Activated CD4-positive, alpha-beta T cell treated with anti-CD3 and anti-CD28 coated beads, Interleukin-2, amount 10 ng/mL, durations not matched to agents 24 days and 14 days (primary cell): ENCODE results near the gene SKOR1. TPM values are rescaled to one million over a fixed set of nuclear protein-coding genes. Genes with fewer than 3 reads are reported as not detected.

Experiments used
- DNase-seq: peaks from one replicate; pipeline ENCODE4 v3.0.0; 2022
- H3K27ac Mint-ChIP-seq: one replicate; pipeline ENCODE4 v1.8.0; 2022; ENCODE audit warnings: mild to moderate bottlenecking, mixed read lengths
- H3K27me3 Mint-ChIP-seq: one replicate; pipeline ENCODE4 v1.8.0; 2022; ENCODE audit warnings: mixed read lengths
- H3K36me3 Mint-ChIP-seq: one replicate; pipeline ENCODE4 v1.8.0; 2022; ENCODE audit warnings: low read depth, mild to moderate bottlenecking, mixed read lengths
- H3K4me1 Mint-ChIP-seq: one replicate; pipeline ENCODE4 v1.8.0; 2021; ENCODE audit warnings: mixed read lengths
- H3K4me3 Mint-ChIP-seq: one replicate; pipeline ENCODE4 v1.8.0; 2022; ENCODE audit warnings: mild to moderate bottlenecking, moderate library complexity, mixed read lengths
- H3K9me3 Mint-ChIP-seq: one replicate; pipeline ENCODE4 v1.8.0; 2021; ENCODE audit warnings: mixed read lengths
- intact Hi-C: fragments of 100-400 bp; cut with micrococcal nuclease; formaldehyde crosslinking; loops from one replicate; pipeline ENCODE4 v1.15.1; 2023
- total RNA-seq: library from RNA; stranded (reverse); gene quantifications from 2 replicates; pipeline ENCODE4 v1.2.3, GENCODE V29; 2022

The SKOR1 gene
- total RNA-seq, 1 donor from 2014 or later = 0.09 TPM

GRCh38 chr15:67879440-67880129 lies 54.3 kb downstream of the SKOR1 start:
- no peak overlapping the region for H3K4me3 Mint-ChIP-seq
- H3K27me3 Mint-ChIP-seq = peaks cover 13% of the 10 kb centered on the region
- intact Hi-C loops = no loop called here
- no peaks in the 10 kb centered on the region for H3K9me3 Mint-ChIP-seq
- H3K4me1 Mint-ChIP-seq = peaks cover 7% of the 10 kb centered on the region
- no peak for DNase-seq
- no peaks in the 10 kb centered on the region for H3K36me3 Mint-ChIP-seq
- no peak overlapping the region for H3K27ac Mint-ChIP-seq

GRCh38 chr15:67880651-67881182 lies 55.4 kb downstream of the SKOR1 start:
- H3K27me3 Mint-ChIP-seq = peaks cover 17% of the 10 kb centered on the region
- no peak overlapping the region for H3K4me3 Mint-ChIP-seq
- no peak for DNase-seq
- no peak overlapping the region for H3K27ac Mint-ChIP-seq
- peaks cover 9% of the 10 kb centered on the region for H3K4me1 Mint-ChIP-seq
- no peaks in the 10 kb centered on the region for H3K9me3 Mint-ChIP-seq
- H3K36me3 Mint-ChIP-seq = no peaks in the 10 kb centered on the region
- intact Hi-C loops = no loop called here

- no peak overlapping the region for H3K4me3 Mint-ChIP-seq
- DNase-seq = peak; percentile 63
- peaks cover 9% of the 10 kb centered on the region for H3K4me1 Mint-ChIP-seq
- intact Hi-C loops = no loop called here
- peaks cover 21% of the 10 kb centered on the region for H3K27me3 Mint-ChIP-seq
- peak overlapping the region; percentile 34 for H3K27ac Mint-ChIP-seq
- no peaks in the 10 kb centered on the region for H3K36me3 Mint-ChIP-seq
- no peaks in the 10 kb centered on the region for H3K9me3 Mint-ChIP-seq
Observed at GRCh38 chr15:67882487-67883233, 57.4 kb downstream of the SKOR1 start.

GRCh38 chr15:67883234-67883773 lies 58.0 kb downstream of the SKOR1 start:
- no peaks in the 10 kb centered on the region for H3K9me3 Mint-ChIP-seq
- no peak overlapping the region for H3K27ac Mint-ChIP-seq
- no peak overlapping the region for H3K4me3 Mint-ChIP-seq
- intact Hi-C loops = no loop called here
- peaks cover 22% of the 10 kb centered on the region for H3K27me3 Mint-ChIP-seq
- no peaks in the 10 kb centered on the region for H3K36me3 Mint-ChIP-seq
- DNase-seq = no peak
- H3K4me1 Mint-ChIP-seq = peaks cover 9% of the 10 kb centered on the region

- Mint-ChIP-seq H3K4me1 (peaks cover 9% of the 10 kb centered on the region), H3K27ac (no peak overlapping the region), H3K36me3 (no peaks in the 10 kb centered on the region), H3K9me3 (no peaks in the 10 kb centered on the region), H3K4me3 (peak overlapping the region; percentile 78), H3K27me3 (peaks cover 26% of the 10 kb centered on the region)
- DNase-seq = no peak
- intact Hi-C loops = no loop called here
Observed at GRCh38 chr15:67884009-67884408, 58.7 kb downstream of the SKOR1 start.

Other genes starting within 250 kb of the SKOR1 start
- gene RNU6-1, start 14.5 kb downstream of the SKOR1 start, total RNA-seq = not detected in 2 replicates
- gene PIAS1, start 228.8 kb downstream of the SKOR1 start, total RNA-seq = 27.8 and 29.4 TPM in 2 replicates